HCT116 (cell line): ENCODE measurements around the gene IL1RAPL2. TPM values are rescaled to one million over a fixed set of nuclear protein-coding genes. Genes with fewer than 3 reads are reported as not detected.

Experiments
- ATAC-seq: fragments of 200-7000 bp; cut with Tn5 transposase; 2 replicates; pipeline ENCODE4 v1.9.1; 2020; ENCODE audit warnings: mild to moderate bottlenecking, moderate library complexity
- BruUV-seq: library from RNA; stranded (reverse); fragments of 400-500 nt; replicated peaks from 2 replicates; lab custom pipeline; 2021; lab: Mats Ljungman, UMichigan
- CTCF ChIA-PET: fragments of 300-600 bp; sonication (Branson Sonifier 250); formaldehyde crosslinking; loops from one replicate; lab custom pipeline; 2021; ENCODE audit warnings: antibody characterized with exemption; lab: Charles Lee
- POLR2A ChIA-PET: fragments of 300-600, 350-600 bp; sonication (Branson Sonifier 250); formaldehyde crosslinking; loops from one replicate; lab custom pipeline; 2021; ENCODE audit warnings: antibody characterized with exemption; lab: Charles Lee
- RAD21 ChIA-PET, 2 experiments: fragments of 300-600 bp; sonication (Branson Sonifier 250); formaldehyde crosslinking; loops; one replicate each; lab custom pipeline; 2023; ENCODE audit warnings: low total read pairs in 2 of 2; ENCODE audit not compliant: uncharacterized antibody in 2 of 2, unreplicated experiment in 2 of 2, low non-redundant PET in 1 of 2; lab: Charles Lee
- DNase-seq: peaks from one replicate; pipeline ENCODE4 v3.0.0-alpha.2; 2010; ENCODE audit warnings: low read depth, low spot score
- H2AFZ ChIP-seq: fragments of 200-600 bp; shearing (Covaris generic), sonication (generic); 2 replicates; pipeline ENCODE4 v1.6.1; 2017; ENCODE audit warnings: low read depth, mixed run types, mixed read lengths, antibody characterized with exemption, low read length; ENCODE audit not compliant: poor library complexity, severe bottlenecking
- H3K27ac ChIP-seq: 2 replicates; pipeline ENCODE4 v1.5.1; 2012; ENCODE audit warnings: low read depth, low read length
- H3K27me3 ChIP-seq: fragments of 200-600 bp; sonication (generic); 2 replicates; pipeline ENCODE4 v1.6.1; 2016; ENCODE audit warnings: mixed run types, low read length, mixed read lengths; ENCODE audit not compliant: insufficient read depth
- H3K36me3 ChIP-seq, 2 experiments: fragments of 200-500 bp in 1 of 2; fragments of 200-600 bp in 1 of 2; sonication (Bioruptor generic) in 1 of 2; sonication (generic) in 1 of 2; 2 replicates each; pipeline versions ENCODE4 v1.5.1 to v1.6.1; 2014 to 2016; ENCODE audit warnings: low read length in 2 of 2, inconsistent platforms in 1 of 2, mixed read lengths in 1 of 2, mixed run types in 1 of 2; ENCODE audit not compliant: insufficient read depth in 2 of 2, control insufficient read depth in 1 of 2
- H3K4me1 ChIP-seq, 2 experiments: fragments of 200-600 bp in 1 of 2; sonication (generic) in 1 of 2; 2 replicates each; pipeline versions ENCODE4 v1.5.1 to v1.6.1; 2012 to 2017; ENCODE audit warnings: low read length in 2 of 2, inconsistent platforms in 1 of 2, mild to moderate bottlenecking in 1 of 2, mixed read lengths in 1 of 2, mixed run types in 1 of 2, moderate library complexity in 1 of 2; ENCODE audit not compliant: insufficient read depth in 2 of 2, control insufficient read depth in 1 of 2
- H3K4me2 ChIP-seq: fragments of 200-600 bp; sonication (generic); 2 replicates; pipeline ENCODE4 v1.6.1; 2017; ENCODE audit warnings: mixed run types, low read length, mixed read lengths
- H3K4me3 ChIP-seq, 2 experiments: fragments of 200-600 bp in 1 of 2; sonication (generic) in 1 of 2; replicated peaks in 1 of 2; 2 replicates each; pipeline ENCODE4 v1.5.1; 2011 to 2016; ENCODE audit warnings: low read length in 2 of 2, control low read depth in 1 of 2, low read depth in 1 of 2, mild to moderate bottlenecking in 1 of 2, mixed read lengths in 1 of 2, mixed run types in 1 of 2
- H3K79me2 ChIP-seq: fragments of 200-600 bp; sonication (generic); 2 replicates; pipeline ENCODE4 v1.6.1; 2017; ENCODE audit warnings: mild to moderate bottlenecking, mixed run types, low read length, moderate library complexity, mixed read lengths; ENCODE audit not compliant: insufficient read depth
- H3K9ac ChIP-seq: fragments of 200-600 bp; sonication (generic); 2 replicates; pipeline ENCODE4 v1.6.1; 2016; ENCODE audit warnings: low read length, mixed read lengths
- H3K9me2 ChIP-seq: fragments of 200-600 bp; sonication (generic), shearing (Covaris generic); 2 replicates; pipeline ENCODE4 v1.6.1; 2017; ENCODE audit warnings: mixed run types, mild to moderate bottlenecking, moderate library complexity; ENCODE audit not compliant: insufficient read depth
- H3K9me3 ChIP-seq, 2 experiments: fragments of 200-500 bp in 1 of 2; fragments of 200-600 bp in 1 of 2; sonication (Bioruptor generic) in 1 of 2; sonication (generic) in 1 of 2; 2 replicates each; pipeline ENCODE4 v1.6.1; 2014 to 2017; ENCODE audit warnings: low read length in 2 of 2, mixed read lengths in 2 of 2, inconsistent platforms in 1 of 2, low read depth in 1 of 2, mild to moderate bottlenecking in 1 of 2, mixed run types in 1 of 2, moderate library complexity in 1 of 2; ENCODE audit not compliant: control insufficient read depth in 1 of 2, insufficient read depth in 1 of 2
- H4K20me1 ChIP-seq: fragments of 200-600 bp; sonication (generic), shearing (Covaris generic); 2 replicates; pipeline ENCODE4 v1.6.1; 2017; ENCODE audit warnings: mixed run types, mild to moderate bottlenecking, moderate library complexity; ENCODE audit not compliant: insufficient read depth
- CBX3 ChIP-seq: IDR thresholded peaks from 2 replicates; pipeline ENCODE4 v1.6.1; 2012; ENCODE audit warnings: low read depth
- CEBPB ChIP-seq: IDR thresholded peaks from 2 replicates; pipeline ENCODE4 v1.6.1; 2012; ENCODE audit warnings: low read depth
- ELF1 ChIP-seq: IDR thresholded peaks from 2 replicates; pipeline ENCODE4 v1.6.1; 2012; ENCODE audit warnings: low read depth, borderline replicate concordance
- EZH2 ChIP-seq: fragments of 200-600 bp; sonication (generic); IDR thresholded peaks from 2 replicates; pipeline ENCODE4 v1.6.1; 2017; ENCODE audit warnings: antibody characterized with exemption, mixed run types
- EZH2phosphoT487 ChIP-seq: fragments of 200-600 bp; IDR thresholded peaks from 2 replicates; pipeline ENCODE4 v1.6.1; 2018; ENCODE audit warnings: antibody characterized with exemption, borderline replicate concordance
- FOSL1 ChIP-seq: IDR thresholded peaks from 2 replicates; pipeline ENCODE4 v1.6.1; 2012; ENCODE audit warnings: low read depth
- POLR2AphosphoS5 ChIP-seq: IDR thresholded peaks from 2 replicates; pipeline ENCODE4 v1.6.1; 2011; ENCODE audit warnings: mild to moderate bottlenecking, low read depth, low read length, moderate library complexity
- RAD21 ChIP-seq: IDR thresholded peaks from 2 replicates; pipeline ENCODE4 v1.6.1; 2012; ENCODE audit warnings: low read depth, mild to moderate bottlenecking
- SP1 ChIP-seq: IDR thresholded peaks from 2 replicates; pipeline ENCODE4 v1.6.1; 2012; ENCODE audit warnings: low read depth
- YY1 ChIP-seq: IDR thresholded peaks from 2 replicates; pipeline ENCODE4 v1.6.1; 2011; ENCODE audit warnings: low read length, low read depth, moderate library complexity, mild to moderate bottlenecking; ENCODE audit not compliant: insufficient replicate concordance; ENCODE audit errors: extremely low read depth
- intact Hi-C: fragments of 100-400 bp; cut with micrococcal nuclease; formaldehyde crosslinking; loops from 2 replicates; pipeline ENCODE4 v1.10.0; 2022
- total RNA-seq: library from RNA; stranded (reverse); gene quantifications from one replicate; pipeline ENCODE4 v1.2.1, GENCODE V29; 2021; ENCODE audit not compliant: unreplicated experiment
- TF ChIP-seq, protein P1 (sequence below): IDR thresholded peaks from 2 replicates; pipeline ENCODE4 v1.6.1; 2012
- TF ChIP-seq, protein P2 (sequence below): IDR thresholded peaks from 2 replicates; pipeline ENCODE4 v1.6.1; 2012
- TF ChIP-seq, protein P3 (sequence below): IDR thresholded peaks from 2 replicates; pipeline ENCODE4 v1.6.1; 2012; ENCODE audit warnings: low read depth
- TF ChIP-seq, protein P4 (sequence below), 3 experiments: fragments of 200-600 bp in 1 of 3; sonication (generic) in 1 of 3; IDR thresholded peaks in 2 of 3; conservative IDR thresholded peaks in 1 of 3; 2 replicates each; pipeline ENCODE4 v1.5.1; 2012 to 2017; ENCODE audit warnings: low read depth in 2 of 3, low read length in 2 of 3, antibody characterized with exemption in 1 of 3, borderline replicate concordance in 1 of 3, control low read depth in 1 of 3, mild to moderate bottlenecking in 1 of 3, mixed read lengths in 1 of 3, mixed run types in 1 of 3, moderate library complexity in 1 of 3; ENCODE audit not compliant: insufficient read depth in 1 of 3

The IL1RAPL2 gene
- total RNA-seq, 1 experiment from 2014 or later: not detected

DNA sequence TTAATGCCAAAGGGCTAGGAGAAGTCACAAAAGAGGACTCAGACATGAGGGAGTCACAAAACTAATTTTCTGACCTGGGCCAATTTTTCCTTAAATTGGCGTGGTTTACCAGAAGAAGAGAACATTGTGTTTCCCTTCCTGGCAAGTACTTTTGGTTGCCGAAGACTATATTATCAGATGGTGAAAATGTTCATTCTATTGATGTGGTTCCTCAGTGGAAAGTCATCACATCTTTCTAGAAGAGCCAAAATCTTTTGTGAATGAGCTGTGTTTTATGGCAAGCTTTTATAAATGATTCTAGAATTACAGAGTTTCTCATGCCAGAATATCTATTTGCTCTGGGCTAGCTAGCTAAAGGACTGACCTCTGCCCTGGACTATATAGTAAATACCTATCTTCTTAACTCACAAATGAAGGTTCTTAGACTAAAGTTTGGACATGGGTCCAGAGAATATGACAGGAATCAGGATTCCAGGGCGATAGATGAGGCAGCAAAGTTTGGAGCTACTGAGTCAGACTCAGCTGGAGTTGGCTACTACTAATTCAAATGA lies 288.9 kb downstream of the IL1RAPL2 start:
- ATAC-seq: no peak
- Histone ChIP-seq H3K79me2 (no peaks in the 10 kb centered on the region), H3K27me3 (no peaks in the 10 kb centered on the region), H3K9me3 (no peaks in the 10 kb centered on the region), H3K9me2 (no peaks in the 10 kb centered on the region), H3K9ac (no peak overlapping the region), H3K4me1 (no peaks in the 10 kb centered on the region), H3K27ac (no peak overlapping the region), H4K20me1 (no peaks in the 10 kb centered on the region), H3K4me3 (no peak overlapping the region), H3K4me2 (no peak overlapping the region), H3K36me3 (no peaks in the 10 kb centered on the region), H2AFZ (no peak overlapping the region)
- ChIA-PET POLR2A (no interaction called here), RAD21 (no interaction called here), CTCF (no interaction called here)
- no TSS peak for BruUV-seq
- DNase-seq: no peak
- intact Hi-C loops: no loop called here
- TF ChIP-seq SP1 (no peak), CEBPB (no peak), RAD21 (no peak), FOSL1 (no peak), ELF1 (no peak), CBX3 (no peak), EZH2phosphoT487 (no peak), POLR2AphosphoS5 (no peak), EZH2 (no peak), YY1 (no peak)
- TF ChIP-seq, protein P1, sequence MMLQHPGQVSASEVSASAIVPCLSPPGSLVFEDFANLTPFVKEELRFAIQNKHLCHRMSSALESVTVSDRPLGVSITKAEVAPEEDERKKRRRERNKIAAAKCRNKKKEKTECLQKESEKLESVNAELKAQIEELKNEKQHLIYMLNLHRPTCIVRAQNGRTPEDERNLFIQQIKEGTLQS: no peak
- TF ChIP-seq, protein P2, sequence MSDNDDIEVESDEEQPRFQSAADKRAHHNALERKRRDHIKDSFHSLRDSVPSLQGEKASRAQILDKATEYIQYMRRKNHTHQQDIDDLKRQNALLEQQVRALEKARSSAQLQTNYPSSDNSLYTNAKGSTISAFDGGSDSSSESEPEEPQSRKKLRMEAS: no peak
- TF ChIP-seq, protein P3, sequence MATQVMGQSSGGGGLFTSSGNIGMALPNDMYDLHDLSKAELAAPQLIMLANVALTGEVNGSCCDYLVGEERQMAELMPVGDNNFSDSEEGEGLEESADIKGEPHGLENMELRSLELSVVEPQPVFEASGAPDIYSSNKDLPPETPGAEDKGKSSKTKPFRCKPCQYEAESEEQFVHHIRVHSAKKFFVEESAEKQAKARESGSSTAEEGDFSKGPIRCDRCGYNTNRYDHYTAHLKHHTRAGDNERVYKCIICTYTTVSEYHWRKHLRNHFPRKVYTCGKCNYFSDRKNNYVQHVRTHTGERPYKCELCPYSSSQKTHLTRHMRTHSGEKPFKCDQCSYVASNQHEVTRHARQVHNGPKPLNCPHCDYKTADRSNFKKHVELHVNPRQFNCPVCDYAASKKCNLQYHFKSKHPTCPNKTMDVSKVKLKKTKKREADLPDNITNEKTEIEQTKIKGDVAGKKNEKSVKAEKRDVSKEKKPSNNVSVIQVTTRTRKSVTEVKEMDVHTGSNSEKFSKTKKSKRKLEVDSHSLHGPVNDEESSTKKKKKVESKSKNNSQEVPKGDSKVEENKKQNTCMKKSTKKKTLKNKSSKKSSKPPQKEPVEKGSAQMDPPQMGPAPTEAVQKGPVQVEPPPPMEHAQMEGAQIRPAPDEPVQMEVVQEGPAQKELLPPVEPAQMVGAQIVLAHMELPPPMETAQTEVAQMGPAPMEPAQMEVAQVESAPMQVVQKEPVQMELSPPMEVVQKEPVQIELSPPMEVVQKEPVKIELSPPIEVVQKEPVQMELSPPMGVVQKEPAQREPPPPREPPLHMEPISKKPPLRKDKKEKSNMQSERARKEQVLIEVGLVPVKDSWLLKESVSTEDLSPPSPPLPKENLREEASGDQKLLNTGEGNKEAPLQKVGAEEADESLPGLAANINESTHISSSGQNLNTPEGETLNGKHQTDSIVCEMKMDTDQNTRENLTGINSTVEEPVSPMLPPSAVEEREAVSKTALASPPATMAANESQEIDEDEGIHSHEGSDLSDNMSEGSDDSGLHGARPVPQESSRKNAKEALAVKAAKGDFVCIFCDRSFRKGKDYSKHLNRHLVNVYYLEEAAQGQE: no peak
- TF ChIP-seq, protein P4, sequence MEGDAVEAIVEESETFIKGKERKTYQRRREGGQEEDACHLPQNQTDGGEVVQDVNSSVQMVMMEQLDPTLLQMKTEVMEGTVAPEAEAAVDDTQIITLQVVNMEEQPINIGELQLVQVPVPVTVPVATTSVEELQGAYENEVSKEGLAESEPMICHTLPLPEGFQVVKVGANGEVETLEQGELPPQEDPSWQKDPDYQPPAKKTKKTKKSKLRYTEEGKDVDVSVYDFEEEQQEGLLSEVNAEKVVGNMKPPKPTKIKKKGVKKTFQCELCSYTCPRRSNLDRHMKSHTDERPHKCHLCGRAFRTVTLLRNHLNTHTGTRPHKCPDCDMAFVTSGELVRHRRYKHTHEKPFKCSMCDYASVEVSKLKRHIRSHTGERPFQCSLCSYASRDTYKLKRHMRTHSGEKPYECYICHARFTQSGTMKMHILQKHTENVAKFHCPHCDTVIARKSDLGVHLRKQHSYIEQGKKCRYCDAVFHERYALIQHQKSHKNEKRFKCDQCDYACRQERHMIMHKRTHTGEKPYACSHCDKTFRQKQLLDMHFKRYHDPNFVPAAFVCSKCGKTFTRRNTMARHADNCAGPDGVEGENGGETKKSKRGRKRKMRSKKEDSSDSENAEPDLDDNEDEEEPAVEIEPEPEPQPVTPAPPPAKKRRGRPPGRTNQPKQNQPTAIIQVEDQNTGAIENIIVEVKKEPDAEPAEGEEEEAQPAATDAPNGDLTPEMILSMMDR (IDR thresholded peaks at IDR 0.05 in 2 of 3, conservative IDR thresholded peaks at IDR 0.05 in 1 of 3; ENCODE audit: borderline replicate concordance in 1 of 3, insufficient read depth in 1 of 3, low read depth in 2 of 3, low read length in 2 of 3): no peak
